SKM-1 (cell line): Measurements from ENCODE around the gene TNS1.

Experiments
- DNase-seq: peaks from one replicate; lab custom pipeline; 2025; ENCODE audit not compliant: unreplicated experiment; lab: John Stamatoyannopoulos, UW

TNS1 gene

DNA sequence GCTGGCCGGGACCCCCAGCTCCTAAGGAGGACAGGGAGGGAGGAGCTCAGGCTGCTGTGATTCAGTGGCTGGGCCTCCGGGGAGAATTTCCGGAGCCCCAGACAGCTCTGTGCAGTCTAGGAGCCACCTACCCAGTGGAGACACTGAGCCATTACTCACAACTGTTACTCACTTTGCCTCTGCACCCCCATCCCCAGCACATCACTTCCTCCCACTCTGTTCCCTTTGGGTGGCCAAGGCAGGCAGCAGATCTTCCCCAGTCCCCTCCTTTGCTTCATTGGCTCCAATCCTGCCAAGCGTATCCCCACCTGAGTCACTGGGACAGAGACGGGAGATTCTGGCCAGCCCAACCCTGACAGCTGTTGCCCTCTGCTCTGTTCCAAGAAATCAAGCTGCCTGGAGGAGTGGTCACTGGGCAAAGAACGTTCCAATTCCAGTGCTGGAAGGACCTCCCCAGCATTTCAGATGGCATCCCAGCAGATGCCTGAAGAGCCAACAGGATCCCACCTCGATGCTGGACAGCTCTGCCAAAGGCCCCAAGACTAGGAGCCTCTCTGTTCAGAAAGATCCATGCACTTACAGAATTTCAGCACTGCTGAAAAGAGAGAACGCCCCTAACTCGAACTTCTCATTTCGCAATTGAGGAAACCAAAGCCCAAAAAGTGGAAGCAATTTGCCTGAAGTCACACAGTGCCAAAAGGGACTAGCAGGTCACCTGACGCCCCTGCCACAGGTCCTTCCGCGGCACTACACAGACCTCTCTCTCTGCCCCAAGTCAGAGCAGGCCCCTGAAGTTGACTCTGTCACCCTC is 68.3 kb downstream of the TNS1 start:
- peak; percentile 90 for DNase-seq

- no peak for DNase-seq
Observed at GRCh38 chr2:217933617-217933993, 69.2 kb downstream of the TNS1 start.

- DNase-seq = no peak
Observed at GRCh38 chr2:217932803-217933616, 69.8 kb downstream of the TNS1 start.

DNA sequence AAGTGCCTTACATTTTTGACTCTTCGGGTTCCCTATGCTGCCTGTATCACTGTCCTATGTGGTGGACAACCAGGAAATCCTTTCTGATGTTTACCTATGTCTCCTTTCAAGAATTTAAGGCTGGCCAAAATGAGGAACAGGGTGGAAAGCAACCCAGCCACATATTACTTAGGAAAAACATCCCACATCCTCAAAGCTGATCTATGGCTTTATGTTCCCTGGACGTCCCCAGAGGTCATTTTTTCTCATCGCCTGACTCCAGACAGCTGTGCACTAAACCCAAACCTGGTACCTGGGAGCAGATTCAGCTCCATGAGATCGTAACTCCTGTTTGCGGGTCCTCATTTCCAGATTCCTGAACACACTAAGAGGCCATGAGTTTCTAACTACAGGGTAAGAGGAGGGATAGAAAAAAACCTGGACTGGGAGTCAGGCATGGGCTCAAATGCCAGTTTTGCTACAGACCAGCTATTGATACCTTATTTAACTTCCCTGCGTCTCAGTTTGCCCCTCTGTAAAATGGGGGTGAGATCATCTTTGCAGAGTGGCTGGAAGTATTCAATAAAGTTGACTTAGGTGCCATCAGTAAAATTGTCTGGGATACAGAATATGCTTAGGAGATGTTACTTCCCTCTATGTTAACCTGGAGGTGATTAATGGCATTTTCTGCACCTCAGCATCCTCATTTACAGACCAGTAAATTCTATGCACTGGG is 70.8 kb downstream of the TNS1 start:
- no peak for DNase-seq

GRCh38 chr2:217930761-217931563 is 71.8 kb downstream of the TNS1 start:
- DNase-seq = no peak

DNA sequence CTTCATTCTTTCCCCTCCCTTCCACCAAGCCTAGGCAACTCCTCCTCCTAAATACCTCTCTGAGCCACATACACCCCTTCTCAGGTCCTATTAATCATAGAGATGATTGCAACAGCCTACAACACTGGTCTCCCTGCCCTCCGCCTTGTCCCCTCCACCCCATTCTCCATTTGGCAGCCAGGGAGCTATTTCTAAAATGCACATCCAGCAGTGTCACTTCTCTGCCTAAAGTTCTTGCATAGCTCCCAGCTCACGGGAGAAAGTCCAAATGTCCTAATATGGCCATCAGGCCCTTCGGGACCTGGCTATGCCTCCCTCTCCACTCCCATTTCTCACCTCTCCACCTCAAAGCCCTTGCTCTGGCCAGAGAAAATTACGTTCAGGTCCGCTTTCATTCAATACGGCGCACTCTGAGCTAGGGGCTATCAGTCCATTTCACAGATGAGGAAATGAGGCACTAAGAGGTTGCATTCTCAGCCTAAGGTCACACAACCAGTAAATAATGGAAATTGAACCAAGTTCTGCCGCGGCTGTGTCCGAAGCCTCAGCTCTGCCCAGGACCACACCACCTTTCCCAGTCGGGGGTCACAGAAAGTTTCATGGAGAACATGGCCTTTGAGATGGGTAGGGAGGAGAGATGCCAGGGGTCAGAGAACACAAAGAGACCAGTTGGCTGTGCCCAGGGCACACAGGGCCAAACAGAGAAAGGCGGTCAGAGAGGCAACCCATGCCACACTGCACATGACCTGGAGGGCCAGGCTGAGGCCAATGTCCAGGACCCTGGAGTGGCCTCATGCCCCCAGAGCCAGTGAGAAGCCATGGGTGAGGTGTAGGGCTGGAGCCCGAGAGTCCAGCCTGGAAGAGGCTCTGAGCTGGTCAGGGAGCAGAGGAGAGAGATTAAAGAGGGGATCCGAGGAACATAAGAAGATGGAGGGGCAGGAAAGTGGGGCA is 72.8 kb downstream of the TNS1 start:
- no peak for DNase-seq

GRCh38 chr2:217929272-217929671 is 73.5 kb downstream of the TNS1 start:
- DNase-seq = no peak

GRCh38 chr2:217928324-217929181 is 74.2 kb downstream of the TNS1 start:
- peak; percentile 14 for DNase-seq

DNA sequence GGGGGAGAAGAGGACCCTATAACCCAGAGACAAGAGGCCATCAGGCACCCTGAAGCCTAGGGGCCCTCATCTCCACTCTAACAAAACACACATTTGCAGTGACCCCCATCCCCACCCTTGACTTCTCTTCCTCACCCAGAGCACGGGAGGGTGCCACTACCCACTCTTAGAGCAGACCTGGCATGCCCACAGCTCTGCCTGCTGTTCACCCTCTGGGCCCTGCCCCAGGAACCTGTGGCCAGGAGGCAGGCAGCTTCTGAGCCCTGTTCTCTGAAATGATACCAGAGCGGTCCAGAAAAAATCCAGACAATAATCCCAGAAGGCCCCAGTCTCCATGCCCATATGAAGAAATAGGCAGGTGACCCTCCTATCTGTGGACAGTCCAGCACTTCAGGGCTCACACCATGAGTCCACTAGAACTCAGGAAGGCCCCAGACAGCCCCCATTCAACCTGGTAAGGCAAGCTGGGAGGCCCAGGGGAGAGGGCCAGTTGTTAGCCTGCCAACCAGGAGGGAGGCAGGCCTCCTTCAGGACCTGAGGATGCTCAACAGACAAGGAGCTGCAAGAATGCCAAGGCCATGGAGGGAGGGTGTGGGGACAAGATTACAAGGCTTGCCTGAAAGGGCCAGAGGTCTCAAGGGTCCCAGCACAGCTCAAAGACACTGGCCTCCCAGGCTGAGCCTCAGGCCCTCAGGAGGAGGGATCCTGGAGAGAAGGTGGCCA is 75.0 kb downstream of the TNS1 start:
- DNase-seq = no peak

GRCh38 chr2:217926801-217927200 is 76.0 kb downstream of the TNS1 start:
- no peak for DNase-seq

DNA sequence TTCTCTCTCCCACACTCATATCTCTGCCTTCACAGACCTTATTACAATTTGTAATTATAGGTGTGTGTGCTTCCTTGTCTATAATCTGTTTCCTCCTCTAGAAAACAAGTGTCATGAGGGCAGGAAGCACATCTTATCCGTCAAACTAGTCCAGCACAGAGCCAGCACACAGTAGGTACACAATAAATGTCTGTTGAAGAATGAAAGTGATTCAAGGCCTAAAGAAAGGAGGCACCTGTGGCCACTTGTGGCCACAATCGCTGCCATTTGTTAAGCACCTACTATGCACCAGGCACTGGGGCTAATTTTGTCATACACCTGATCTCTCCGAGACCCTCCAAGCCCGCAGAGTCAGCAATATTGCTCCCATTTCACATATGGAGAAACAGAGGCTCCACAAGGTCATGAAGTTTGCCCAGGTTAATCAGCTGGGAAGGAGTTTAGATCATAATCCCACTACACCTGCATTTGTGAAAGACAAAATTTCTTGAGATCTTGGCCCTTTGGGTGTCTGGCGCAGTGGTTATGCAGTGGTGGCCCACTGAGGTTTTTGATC is 78.4 kb downstream of the TNS1 start:
- no peak for DNase-seq

DNA sequence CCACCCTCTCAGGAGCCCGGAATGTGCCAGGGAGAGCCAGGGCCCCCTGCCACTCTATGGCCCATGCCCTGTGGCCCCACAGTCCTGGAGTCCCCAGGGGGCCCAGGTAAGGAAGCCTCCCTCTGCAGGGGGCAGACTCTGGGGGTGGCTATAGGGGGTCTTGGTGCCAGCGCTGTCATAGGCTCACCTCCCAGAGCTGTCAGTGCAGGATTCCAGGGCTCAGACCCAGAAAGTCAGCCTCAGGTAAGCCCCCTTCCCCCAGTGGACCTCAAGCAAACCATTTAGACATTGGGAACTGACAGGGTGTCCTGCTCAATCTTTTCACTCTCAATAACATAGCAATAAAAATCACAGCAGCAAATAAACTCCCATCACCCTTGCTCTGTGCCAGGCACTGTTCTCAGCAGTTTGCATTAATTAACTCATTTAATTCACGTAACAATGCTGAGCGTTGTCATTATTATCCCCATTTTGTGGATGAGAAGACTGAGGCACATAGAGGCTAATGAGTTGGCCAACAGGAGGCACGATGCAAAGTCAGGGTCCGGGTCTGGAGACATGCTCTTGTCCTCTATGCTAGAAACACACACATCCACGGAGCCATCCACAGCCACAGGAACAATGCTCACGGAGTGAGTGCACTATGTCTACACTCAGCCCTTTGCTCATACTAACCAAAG is 79.6 kb downstream of the TNS1 start:
- no peak for DNase-seq

DNA sequence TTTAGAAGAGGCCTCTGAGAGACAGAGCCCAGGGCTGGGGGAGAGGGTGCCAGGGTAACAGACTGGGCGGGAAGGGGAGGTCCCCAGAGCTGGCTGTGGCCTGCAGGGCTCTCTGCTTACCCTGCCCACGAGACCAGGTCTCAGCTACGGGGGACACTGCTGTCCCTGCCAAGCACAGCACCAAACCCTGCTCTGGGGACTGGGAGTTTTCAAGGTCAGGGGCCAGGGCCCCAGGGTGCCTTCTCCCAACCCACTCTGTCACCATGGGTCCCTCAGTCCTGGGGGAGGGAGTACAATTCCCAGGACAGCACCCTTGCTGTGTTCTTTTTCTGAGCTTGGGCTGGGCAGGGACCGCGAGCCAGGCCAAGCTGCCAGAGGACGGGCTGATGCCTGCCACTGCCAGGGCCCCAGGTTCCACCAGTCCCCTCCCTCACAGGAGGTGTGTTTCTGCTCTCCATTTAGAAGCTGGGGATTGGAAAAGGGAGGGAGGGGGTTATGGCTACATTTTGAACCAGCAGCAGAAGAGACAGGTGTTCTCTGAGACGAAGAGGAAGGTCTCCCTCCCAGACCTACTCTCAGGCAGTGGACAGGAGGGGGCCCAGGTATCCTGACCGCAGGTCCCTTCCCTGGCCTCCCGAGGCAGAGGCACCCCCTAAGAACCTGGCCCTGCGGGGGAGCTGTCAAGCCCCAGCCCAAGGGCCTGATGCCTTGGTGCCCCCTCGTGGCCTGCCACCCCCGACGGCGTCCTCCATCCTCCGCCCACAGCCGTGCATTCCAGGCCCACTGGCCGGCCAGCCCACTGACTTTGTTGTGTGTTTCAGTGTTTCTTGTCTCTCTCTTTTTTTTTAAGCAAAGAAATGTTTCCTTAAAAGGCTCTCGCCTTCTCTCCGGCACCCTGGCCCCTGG is 80.4 kb downstream of the TNS1 start:
- DNase-seq = no peak

DNA sequence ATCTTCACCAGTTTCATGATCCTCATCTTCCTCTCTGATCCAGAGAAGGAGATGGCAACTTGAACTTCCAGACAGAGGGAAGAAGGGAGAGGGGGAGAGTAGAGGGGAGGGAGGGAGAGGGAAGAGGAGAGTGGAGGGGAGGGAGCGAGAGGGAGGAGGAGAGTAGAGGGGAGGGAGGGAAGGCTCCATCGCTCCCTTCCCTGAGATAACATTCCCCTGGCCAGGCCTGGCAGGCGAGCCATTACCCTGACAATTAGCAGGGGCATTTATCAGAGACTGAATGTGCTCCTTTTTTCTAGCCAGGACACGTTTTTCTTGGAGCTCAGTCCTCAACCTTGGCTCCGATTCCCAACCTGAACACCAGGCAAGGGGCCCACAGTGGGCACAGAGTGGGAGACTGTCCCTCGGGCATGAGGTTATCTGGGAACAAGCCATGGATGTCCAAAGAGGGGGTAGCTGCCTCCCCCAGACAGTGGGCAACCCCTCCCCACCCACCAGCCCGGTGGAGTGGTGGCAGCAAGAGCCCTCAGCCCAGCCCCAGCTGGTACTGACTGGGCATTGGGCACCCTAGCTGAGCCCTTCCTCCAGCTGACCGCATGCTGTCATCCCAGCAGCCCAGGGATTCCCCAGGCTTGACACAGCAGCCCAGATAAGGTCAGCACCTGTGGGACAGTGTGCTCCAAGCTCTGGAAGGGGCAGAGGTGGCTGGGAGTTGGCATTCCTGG is 81.8 kb downstream of the TNS1 start:
- DNase-seq = no peak

DNA sequence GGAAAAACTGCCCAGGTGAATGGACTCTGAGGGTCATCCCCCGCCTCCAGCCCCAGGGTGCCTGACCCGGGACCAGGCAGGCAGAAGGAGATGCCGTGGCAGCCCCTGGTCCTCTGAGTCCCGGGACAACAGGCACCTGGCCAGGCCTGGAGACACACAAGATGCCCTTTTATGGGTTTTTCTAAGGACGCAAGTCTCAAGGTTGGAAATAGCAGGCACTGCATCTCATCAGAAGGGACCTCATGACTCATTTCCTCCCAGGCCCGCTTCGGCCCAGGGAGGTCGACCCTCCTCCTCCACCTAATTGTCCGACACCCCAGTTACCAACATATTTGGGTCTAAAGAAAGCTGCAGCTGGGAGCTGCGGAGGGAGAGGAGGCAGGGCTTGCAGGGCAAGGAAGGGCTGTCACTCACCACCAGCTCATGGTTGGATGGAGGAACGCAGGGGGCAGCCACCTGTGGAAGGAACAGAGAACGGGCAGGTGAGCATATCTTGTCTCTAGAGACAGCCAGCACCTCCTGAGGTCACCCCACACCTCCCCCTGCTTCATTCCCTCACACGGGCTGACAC is 82.9 kb downstream of the TNS1 start:
- DNase-seq = no peak
